Gastroesophageal sphincter (tissue), 4 donors: ENCODE data around the gene LOXL4. TPM values are rescaled to one million over a fixed set of nuclear protein-coding genes. Genes with fewer than 3 reads are reported as not detected.

Source experiments
- ATAC-seq: fragments of 150-250 bp; one replicate; pipeline ENCODE4 v1.9.1; 2016; ENCODE audit warnings: mild to moderate bottlenecking, moderate library complexity
- H3K27ac ChIP-seq, 4 donors: fragments of 200-600 bp; sonication (generic) in 3 of 4; 1 replicate in 3 of 4; 2 replicates in 1 of 4; pipeline ENCODE4 v1.5.1; 2016 to 2019
- H3K27me3 ChIP-seq: fragments of 200-600 bp; sonication (generic); one replicate; pipeline ENCODE4 v1.5.1; 2019
- H3K36me3 ChIP-seq, 2 donors: fragments of 200-600 bp; sonication (generic); one replicate each; pipeline ENCODE4 v1.5.1; 2019; ENCODE audit warnings: control low read depth in 1 of 2
- H3K4me1 ChIP-seq, 3 donors: fragments of 200-600 bp; sonication (generic); 1 replicate in 2 of 3; 2 replicates in 1 of 3; pipeline ENCODE4 v1.5.1; 2016 to 2019; ENCODE audit warnings: control low read depth in 2 of 3
- H3K4me3 ChIP-seq, 2 donors: fragments of 200-600 bp; sonication (generic); one replicate each; pipeline ENCODE4 v1.5.1; 2019; ENCODE audit warnings: mild to moderate bottlenecking in 1 of 2, moderate library complexity in 1 of 2
- H3K9me3 ChIP-seq, 3 donors: fragments of 200-600 bp; sonication (generic); one replicate each; pipeline ENCODE4 v1.5.1; 2017 to 2019; ENCODE audit warnings: control low read depth in 2 of 3
- EP300 ChIP-seq: sonication (generic); formaldehyde crosslinking; IDR thresholded peaks from one replicate; pipeline ENCODE4 v1.6.1; 2017; ENCODE audit warnings: antibody characterized with exemption, mild to moderate bottlenecking
- POLR2A ChIP-seq, 2 donors: fragments of 450-650 bp; IDR thresholded peaks; one replicate each; pipeline ENCODE4 v1.6.1; 2017; ENCODE audit warnings: antibody characterized with exemption in 2 of 2, mild to moderate bottlenecking in 2 of 2, moderate library complexity in 1 of 2
- POLR2AphosphoS5 ChIP-seq: sonication (generic); formaldehyde crosslinking; IDR thresholded peaks from one replicate; pipeline ENCODE4 v1.6.1; 2017; ENCODE audit warnings: antibody characterized with exemption
- WGBS, 2 donors: methylation state at CpG; one replicate each; pipeline ENCODE4 v1.1.5; 2018; ENCODE audit warnings: low coverage in 1 of 2; 5-methylcytosine and 5-hydroxymethylcytosine counted together
- total RNA-seq, 4 donors: library from RNA; depleted of rRNA; stranded (reverse); fragments of >200 nt; gene quantifications; one replicate each; pipeline ENCODE4 v1.1.0, GENCODE V29; 2016
- TF ChIP-seq, protein P1 (sequence below), 4 experiments: fragments of 200-600 bp in 2 of 4; fragments of 450-650 bp in 2 of 4; sonication (generic) in 1 of 4; IDR thresholded peaks; one replicate each; pipeline ENCODE4 v1.5.1; 2017 to 2019; ENCODE audit warnings: antibody characterized with exemption in 4 of 4, mild to moderate bottlenecking in 2 of 4, moderate library complexity in 2 of 4

LOXL4 gene
- total RNA-seq, 4 donors from 2014 or later, result 10.6 to 20.7 (median 16.3) TPM

DNA sequence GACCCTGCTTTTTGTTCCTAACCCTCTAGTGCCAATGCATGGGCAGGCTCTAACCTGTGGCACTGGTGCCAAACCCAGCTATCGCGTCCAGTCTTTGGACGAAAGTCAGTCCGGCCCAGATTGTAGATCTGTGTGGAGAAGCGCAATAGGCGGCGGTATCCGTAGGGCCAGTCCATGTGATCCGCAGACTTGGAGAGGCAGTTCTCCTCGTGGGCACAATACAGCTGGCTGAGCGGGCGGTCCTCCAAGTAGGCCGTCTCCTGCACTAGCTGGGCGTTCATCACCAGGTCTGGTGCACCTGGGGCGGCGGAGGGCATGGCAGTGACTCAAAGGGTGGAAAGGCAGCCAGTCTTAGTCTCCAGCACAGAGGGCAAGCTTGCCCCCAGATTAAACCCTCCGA, 14.5 kb downstream of the LOXL4 start:
- Histone ChIP-seq H3K4me1 (no peaks in the 10 kb centered on the region), H3K36me3 (peaks cover 0 to 63% of the 10 kb centered on the region in 2 donors), H3K4me3 (no peak overlapping the region), H3K27me3 (no peaks in the 10 kb centered on the region), H3K27ac (no peak overlapping the region), H3K9me3 (no peaks in the 10 kb centered on the region)
- TF ChIP-seq EP300 (no peak), POLR2A (IDR thresholded peaks at IDR 0.05) (no peak), POLR2AphosphoS5 (no peak)
- TF ChIP-seq, protein P1, sequence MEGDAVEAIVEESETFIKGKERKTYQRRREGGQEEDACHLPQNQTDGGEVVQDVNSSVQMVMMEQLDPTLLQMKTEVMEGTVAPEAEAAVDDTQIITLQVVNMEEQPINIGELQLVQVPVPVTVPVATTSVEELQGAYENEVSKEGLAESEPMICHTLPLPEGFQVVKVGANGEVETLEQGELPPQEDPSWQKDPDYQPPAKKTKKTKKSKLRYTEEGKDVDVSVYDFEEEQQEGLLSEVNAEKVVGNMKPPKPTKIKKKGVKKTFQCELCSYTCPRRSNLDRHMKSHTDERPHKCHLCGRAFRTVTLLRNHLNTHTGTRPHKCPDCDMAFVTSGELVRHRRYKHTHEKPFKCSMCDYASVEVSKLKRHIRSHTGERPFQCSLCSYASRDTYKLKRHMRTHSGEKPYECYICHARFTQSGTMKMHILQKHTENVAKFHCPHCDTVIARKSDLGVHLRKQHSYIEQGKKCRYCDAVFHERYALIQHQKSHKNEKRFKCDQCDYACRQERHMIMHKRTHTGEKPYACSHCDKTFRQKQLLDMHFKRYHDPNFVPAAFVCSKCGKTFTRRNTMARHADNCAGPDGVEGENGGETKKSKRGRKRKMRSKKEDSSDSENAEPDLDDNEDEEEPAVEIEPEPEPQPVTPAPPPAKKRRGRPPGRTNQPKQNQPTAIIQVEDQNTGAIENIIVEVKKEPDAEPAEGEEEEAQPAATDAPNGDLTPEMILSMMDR (IDR thresholded peaks at IDR 0.05), result no peak
- ATAC-seq, result no peak
- WGBS, 2 donors, result 96% methylated on average over 10 of the region's 17 CpGs; no CpG with 5 or more reads in 1 of the 2 donors

DNA sequence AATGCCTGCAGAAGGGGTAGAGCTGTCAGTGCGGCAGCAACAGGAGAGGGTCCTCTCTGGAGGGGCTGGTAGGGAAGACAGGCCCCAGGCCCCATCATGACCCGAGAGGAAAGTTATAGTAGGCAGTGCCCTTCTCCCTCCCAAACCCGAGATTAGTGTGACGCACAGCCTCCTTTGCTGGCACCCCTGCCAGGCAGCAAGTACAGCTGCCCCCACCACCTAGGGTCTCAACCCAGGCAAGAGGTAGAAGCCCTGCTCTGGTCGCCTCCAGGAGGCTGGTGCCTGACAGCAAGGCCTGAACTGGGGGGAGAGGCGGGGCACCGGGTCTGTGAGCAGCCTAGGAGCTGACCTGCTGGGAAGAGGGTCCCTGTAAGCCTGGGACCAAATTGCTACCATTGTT, 15.5 kb downstream of the LOXL4 start:
- Histone ChIP-seq H3K4me1 (no peaks in the 10 kb centered on the region), H3K27me3 (no peaks in the 10 kb centered on the region), H3K4me3 (no peak overlapping the region), H3K9me3 (no peaks in the 10 kb centered on the region), H3K36me3 (peaks cover 0 to 74% of the 10 kb centered on the region in 2 donors), H3K27ac (no peak overlapping the region)
- WGBS, 2 donors, result 100% methylated on average over 1 to 2 of the region's 7 CpGs
- TF ChIP-seq POLR2AphosphoS5 (no peak), POLR2A (IDR thresholded peaks at IDR 0.05) (no peak), EP300 (no peak)
- TF ChIP-seq, protein P1 (IDR thresholded peaks at IDR 0.05), result no peak
- no peak for ATAC-seq

DNA sequence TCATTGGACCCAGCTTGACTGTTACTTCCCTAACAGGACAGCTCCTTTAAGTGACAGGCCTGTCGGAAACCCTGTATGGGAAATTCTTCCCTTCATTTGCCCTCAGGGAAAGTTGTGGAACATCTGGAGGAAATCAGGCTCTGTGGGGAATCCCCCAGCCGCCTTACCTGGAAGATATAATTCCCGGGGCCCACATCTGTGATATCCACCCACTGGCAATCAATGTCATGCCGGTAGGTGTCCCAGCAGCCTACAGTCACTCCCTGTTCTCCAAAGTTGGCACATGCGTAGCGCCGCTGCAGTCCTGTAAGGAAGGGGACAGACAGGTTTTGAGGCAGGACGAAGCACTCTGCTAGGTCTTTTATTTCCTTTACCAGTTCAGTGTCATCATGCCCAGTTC, 16.6 kb downstream of the LOXL4 start:
- ATAC-seq, result no peak
- Histone ChIP-seq H3K27me3 (no peaks in the 10 kb centered on the region), H3K27ac (no peak overlapping the region), H3K36me3 (peaks cover 0 to 84% of the 10 kb centered on the region in 2 donors), H3K4me3 (no peak overlapping the region), H3K9me3 (no peaks in the 10 kb centered on the region), H3K4me1 (peaks cover 0 to 10% (median 0%) of the 10 kb centered on the region in 3 donors)
- TF ChIP-seq POLR2AphosphoS5, result no peak
- TF ChIP-seq, protein P1 (IDR thresholded peaks at IDR 0.05), result no peak
- no peak for TF ChIP-seq POLR2A (IDR thresholded peaks at IDR 0.05)
- TF ChIP-seq EP300, result no peak
- WGBS, 2 donors, result 79 to 90% methylated on average over 2 to 6 of the region's 8 CpGs

DNA sequence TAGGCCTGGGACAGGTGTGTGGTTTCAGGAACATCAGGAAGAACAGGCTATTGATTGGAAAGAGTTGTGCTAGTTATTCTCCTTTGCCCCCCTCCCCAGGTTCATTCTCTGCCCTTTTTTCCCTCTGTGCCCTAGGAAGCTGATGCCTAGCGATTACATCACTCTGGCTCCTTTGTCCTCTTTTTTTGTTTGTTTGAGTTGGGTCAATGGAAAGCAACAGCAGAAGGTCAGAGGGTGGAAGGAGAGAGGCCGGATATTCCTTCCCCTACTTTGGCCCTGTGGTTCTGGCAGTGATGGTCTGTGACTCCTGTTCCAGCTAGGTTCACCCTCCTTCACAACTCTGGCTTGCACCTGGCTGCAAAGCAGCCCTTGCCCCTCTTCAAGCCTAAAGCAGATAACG, 18.9 kb downstream of the LOXL4 start:
- peaks cover 0 to 93% of the 10 kb centered on the region in 2 donors for H3K36me3 ChIP-seq
- no peaks in the 10 kb centered on the region for H3K27me3 ChIP-seq
- H3K4me3 ChIP-seq, result no peak overlapping the region
- ATAC-seq, result no peak
- whole genome bisulfite sequencing, 2 donors, result 56 to 66% methylated on average over 1 to 3 of the region's 3 CpGs
- no peaks in the 10 kb centered on the region for H3K9me3 ChIP-seq
- H3K4me1 ChIP-seq, result peaks cover 0 to 33% (median 9%) of the 10 kb centered on the region in 3 donors
- H3K27ac ChIP-seq, result no peak overlapping the region
- TF ChIP-seq POLR2A (IDR thresholded peaks at IDR 0.05), result no peak
- TF ChIP-seq, protein P1 (IDR thresholded peaks at IDR 0.05), result no peak
- no peak for TF ChIP-seq POLR2AphosphoS5
- no peak for TF ChIP-seq EP300

DNA sequence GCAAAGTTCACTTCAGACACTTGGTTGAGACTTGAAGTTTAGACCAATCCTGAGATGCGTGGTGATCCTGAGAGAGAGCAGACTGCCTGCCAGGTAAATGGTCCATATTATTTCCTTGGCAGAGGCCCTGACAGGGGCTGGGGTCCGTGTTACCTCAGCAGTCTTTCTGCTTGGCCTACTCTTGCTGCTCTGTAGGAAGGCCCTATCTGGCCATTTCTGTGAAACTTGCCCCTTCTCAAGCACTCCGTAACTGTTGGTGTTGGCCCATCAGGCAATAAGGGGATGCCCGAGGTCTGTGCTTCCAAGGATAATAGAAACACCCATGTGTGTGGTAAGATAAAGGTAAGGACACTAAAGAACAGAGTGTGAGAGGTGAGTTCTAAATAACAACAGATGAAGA, 20.0 kb downstream of the LOXL4 start:
- H3K27me3 ChIP-seq, result no peaks in the 10 kb centered on the region
- peaks cover 0 to 42% (median 12%) of the 10 kb centered on the region in 3 donors for H3K4me1 ChIP-seq
- no peak for ATAC-seq
- TF ChIP-seq EP300 (no peak), POLR2A (IDR thresholded peaks at IDR 0.05) (no peak), POLR2AphosphoS5 (no peak)
- TF ChIP-seq, protein P1 (IDR thresholded peaks at IDR 0.05), result no peak
- WGBS, 2 donors, result 83 to 100% methylated on average over 1 to 4 of the region's 4 CpGs
- no peak overlapping the region for H3K27ac ChIP-seq
- H3K9me3 ChIP-seq, result no peaks in the 10 kb centered on the region
- no peak overlapping the region for H3K4me3 ChIP-seq
- peaks cover 0 to 92% of the 10 kb centered on the region in 2 donors for H3K36me3 ChIP-seq
